SW480 (cell line): ENCODE data around the gene ZCCHC3.
"Not testable (repeated sequence)": the region's sequence is repeated elsewhere in the genome, so short reads cannot be mapped to it uniquely, and the experiment has no call there.

Experiments used
- DNase-seq: peaks from one replicate; pipeline ENCODE4 v3.0.0-alpha.2; 2016; ENCODE audit warnings: low spot score

Gene ZCCHC3

GRCh38 chr20:313402-313801, 16.0 kb downstream of the ZCCHC3 start:
- no peak for DNase-seq

DNA sequence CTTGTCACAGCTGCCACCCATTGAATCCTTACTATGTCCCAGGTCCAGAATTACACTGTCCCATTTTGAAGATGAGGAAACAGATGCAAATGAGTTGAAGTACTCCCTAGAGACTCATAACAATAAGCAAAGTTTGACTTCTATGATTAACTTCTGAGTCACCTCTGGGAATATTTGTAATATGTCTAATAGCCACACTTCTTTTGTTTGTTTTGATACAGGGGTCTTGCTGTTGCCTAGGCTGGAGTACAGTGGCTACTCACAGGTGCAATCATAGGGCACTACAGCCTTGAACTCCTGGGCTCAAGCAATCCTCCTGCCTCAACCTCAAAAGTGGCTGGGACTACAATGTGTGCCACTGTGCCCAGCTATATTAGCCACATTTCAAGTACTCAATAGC, 16.6 kb downstream of the ZCCHC3 start:
- DNase-seq, result no peak

GRCh38 chr20:316316-317068, 19.1 kb downstream of the ZCCHC3 start:
- no peak for DNase-seq

DNA sequence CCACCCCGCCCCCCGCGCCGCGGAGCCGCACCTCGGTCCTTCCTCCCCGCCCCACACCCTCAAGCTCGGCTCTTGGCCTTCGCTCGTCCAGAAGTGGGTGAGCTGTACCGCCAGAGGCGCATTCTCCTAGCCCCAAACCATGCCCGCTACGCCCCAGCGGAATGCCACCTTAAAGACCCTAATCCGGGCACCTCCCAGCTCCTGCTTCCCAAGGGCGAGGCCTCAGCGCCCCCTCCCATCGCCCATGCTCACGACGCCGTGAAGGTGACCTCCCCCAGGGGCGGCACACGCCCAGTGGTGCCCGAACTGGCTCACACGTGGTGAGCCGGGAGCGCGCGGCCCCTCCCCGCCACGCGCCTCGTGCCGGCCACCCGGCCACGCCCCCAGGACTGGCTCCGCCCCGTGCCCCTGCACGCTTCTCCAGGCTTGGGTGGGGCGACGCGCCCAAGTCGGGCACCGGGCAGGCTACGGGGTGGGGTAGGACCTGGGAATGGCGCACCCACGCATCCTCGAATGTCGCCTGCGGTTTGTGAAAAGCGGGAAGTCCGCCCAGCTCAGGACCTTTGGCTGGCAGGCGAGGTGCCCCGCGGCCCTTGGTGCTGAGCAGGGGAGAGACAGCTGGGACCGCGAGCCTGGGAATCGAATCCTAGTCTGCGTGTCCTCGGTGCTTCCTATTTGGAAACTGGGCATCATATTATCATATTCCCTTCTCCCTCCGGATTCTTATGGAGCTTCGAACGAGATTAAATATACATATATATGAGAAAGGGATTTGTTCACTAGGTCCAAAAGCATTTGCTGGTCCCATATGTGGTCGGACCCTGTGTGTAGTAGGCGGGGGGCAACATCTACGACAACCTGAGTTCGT, 27.0 kb downstream of the ZCCHC3 start:
- DNase-seq, result peak; percentile 96

DNA sequence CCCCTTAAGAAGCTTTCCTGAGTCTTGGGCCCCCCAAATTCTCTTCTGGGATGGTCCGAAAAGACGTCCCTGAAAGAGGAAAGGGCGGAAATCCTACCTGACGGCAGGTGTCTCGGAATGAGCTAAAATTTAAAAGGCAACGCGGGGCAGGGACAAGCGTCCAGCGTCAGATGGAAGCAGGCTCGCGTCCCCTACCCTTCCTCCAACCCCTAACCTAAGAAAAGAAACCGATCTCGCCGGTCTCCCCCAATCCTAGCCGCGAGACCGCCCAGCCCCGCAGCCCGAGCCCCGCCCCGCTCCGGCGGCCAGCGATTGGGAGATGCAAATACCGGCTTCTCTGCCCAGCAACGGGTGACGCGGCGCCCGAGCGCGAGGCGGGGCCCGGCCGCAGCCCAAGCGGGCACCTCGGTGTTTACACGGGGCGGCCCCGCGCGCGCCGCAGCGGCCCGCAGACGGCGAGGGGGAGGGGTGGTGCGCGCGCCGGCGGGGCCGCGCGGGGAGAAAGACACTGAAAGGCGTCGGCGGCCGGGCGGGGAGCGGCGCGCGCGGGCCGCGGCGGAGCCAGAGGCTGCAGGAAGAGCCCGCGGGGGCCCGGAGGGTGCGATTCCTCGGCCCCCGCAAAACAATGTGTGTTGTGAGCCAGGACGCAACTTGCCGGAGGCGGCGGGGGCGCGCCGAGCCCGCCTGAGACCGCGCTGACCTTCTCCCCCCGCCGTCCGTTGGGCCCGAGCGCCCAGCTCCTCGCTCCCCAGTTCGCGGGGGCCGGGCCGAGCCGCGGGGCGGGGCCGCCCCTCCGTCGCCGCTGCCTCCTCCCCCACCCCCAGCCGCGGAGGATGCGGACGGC, 27.9 kb downstream of the ZCCHC3 start, which contains the start of gene SOX12:
SOX12 (plus strand) TSS at position 508 of the 844 bp plus-strand sequence. CDS start 373 bp downstream, outside the sequence.
- DNase-seq, result peak; percentile 94

DNA sequence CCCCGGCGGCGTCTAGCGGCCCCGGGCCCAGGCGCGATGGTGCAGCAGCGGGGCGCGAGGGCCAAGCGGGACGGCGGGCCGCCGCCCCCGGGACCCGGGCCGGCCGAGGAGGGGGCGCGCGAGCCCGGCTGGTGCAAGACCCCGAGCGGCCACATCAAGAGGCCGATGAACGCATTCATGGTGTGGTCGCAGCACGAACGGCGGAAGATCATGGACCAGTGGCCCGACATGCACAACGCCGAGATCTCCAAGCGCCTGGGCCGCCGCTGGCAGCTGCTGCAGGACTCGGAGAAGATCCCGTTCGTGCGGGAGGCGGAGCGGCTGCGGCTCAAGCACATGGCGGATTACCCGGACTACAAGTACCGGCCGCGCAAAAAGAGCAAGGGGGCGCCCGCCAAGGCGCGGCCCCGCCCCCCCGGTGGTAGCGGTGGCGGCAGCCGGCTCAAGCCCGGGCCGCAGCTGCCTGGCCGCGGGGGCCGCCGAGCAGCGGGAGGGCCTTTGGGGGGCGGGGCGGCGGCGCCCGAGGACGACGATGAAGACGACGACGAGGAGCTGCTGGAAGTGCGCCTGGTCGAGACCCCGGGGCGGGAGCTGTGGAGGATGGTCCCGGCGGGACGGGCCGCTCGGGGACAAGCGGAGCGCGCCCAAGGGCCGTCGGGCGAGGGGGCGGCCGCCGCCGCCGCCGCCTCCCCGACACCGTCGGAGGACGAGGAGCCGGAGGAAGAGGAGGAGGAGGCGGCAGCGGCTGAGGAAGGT, 28.7 kb downstream of the ZCCHC3 start:
- DNase-seq, result peak; percentile 82

GRCh38 chr20:326645-327185, 29.3 kb downstream of the ZCCHC3 start:
- DNase-seq, result peak; percentile 73

DNA sequence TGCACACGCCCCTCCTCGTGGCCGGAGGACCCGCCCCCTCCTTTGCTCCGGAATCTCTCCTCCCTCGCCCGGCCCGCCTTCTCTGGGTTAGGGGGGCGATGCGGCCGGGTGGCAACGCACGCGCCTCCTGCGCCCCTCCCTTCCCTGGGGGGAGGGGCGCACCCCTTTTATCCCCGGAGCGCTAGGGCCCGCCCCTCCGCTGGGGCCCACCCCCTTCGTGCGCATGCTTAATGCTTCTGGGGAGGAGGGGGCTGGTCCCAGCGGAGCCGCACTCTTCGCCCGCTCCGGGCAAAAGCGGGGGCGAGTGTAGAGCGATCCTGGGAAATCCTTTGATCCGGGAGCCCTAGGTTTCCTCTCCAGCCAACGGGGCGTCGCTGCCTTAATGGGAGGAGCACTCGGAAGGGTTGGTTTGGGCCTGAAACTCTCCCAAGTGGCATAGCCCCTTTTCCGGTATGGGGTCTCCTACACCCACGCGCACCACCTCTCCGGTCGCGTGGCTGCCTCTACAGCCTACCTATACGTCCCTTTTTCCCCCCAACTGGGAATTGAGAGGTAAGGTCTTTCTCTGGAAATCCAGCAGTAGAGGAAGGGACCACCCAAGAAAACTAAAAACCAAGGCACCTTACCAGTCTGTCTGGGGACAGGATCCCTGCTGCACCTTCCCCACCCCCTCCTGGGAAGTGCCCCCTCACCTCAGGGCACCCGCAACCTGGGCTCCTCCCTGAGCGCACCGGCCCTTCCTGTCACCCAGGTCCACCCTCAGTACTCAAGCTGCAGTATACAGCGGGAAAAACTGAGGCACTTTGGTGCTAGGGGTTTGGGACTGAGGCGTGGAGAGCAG, 30.0 kb downstream of the ZCCHC3 start:
- peak; percentile 96 for DNase-seq

- no peak for DNase-seq
These were observed 30.9 kb downstream of the ZCCHC3 start for GRCh38 chr20:328027-328974.

DNA sequence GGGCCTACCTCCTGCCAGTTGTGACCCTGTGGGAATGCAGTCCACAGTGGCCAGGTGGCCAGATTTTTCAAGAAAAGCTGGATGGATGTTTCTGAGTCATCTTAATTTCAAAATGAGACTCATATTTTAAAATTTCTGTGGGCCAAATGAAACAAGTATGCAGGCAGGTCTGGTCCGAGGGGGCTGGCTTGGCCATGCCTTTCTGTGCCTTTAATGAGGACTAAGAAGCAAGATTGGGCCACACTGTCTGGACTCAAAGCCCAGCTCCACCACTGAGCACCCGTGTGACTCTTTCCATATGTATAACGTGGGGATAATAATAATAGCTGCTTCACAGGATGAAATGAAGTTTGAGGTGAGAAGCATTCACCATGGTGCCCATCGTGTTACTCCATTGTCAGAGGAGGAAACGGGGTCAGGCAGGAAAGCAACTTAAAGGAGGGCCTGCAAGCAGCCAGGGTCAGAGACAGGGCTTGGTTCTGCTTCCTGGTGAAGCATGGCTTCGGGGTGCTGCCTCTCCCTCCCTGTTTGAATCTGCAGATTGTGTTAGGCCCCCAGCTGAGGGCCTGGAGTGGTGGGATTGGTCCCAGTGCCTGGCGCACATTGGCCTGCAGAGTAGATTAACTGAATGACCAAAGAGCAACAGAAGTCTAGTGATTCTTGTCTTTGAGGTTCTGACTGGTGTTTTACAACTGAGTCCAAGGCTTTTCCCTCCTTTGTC, 31.8 kb downstream of the ZCCHC3 start:
- DNase-seq, result no peak

GRCh38 chr20:329851-330232, 32.5 kb downstream of the ZCCHC3 start:
- no peak for DNase-seq

GRCh38 chr20:330233-331149, 33.1 kb downstream of the ZCCHC3 start:
- DNase-seq, result peak; percentile 72

- no peak for DNase-seq
These were observed 37.2 kb downstream of the ZCCHC3 start for GRCh38 chr20:334578-334977.

DNA sequence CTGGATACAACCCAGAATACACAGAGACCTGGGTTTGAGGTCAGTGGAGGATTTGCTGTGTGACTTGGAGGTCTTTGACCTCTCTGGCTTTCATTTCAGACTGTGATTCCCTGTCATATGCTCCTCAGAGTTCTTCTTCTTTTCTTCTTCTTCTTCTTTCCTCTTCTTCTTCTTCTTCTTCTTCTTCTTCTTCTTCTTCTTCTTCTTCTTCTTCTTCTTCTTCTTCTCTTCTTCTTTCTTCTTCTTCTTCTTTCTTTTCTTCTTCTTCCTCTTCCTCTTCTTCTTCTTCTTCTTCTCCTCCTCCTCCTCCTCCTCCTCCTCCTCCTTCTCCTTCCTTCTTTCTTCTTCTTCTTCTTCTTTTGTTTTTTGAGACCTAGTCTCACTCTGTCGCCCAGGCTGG, 38.7 kb downstream of the ZCCHC3 start:
- not testable (repeated sequence) for DNase-seq

GRCh38 chr20:341682-342081, 44.3 kb downstream of the ZCCHC3 start:
- peak; percentile 78 for DNase-seq

- DNase-seq, result no peak
These were observed 45.7 kb downstream of the ZCCHC3 start for GRCh38 chr20:343107-343506.

DNA sequence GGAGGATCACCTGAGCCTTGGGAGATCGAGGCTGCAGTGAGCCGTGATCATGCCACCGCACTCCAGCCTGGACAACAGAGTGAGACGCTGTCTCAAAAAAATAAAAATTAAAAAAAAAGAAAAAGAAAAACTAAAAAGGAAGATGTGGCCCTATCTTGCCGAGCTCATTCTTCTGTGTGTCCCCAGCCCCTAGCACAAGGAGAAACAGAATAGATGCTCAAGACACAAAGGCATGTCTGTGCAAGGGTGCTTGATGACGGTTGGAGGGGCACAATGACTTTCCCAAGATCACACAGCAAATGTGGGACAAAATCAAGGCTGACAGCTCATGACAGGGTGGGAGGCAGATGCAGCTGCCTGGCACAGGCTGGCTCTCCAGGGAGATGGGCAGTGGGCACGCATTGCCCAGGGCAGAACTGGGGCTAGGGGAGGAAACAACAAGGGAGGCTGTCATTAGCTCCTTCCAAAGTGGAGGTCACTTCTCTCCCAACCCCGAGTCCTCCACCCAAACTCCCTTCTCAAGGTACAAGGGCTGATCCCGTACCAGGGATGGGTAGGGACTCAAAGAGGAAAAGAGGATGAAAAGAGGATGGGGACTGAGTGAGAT, 48.8 kb downstream of the ZCCHC3 start:
- DNase-seq, result no peak
